HG02870 (cell line): ENCODE data around the gene RADIL.
"Not testable (repeated sequence)": the region's sequence is repeated elsewhere in the genome, so short reads cannot be mapped to it uniquely, and the experiment has no call there.

ENCODE experiments used
- ATAC-seq: cut with Tn5 transposase; IDR thresholded peaks from one replicate; pipeline ENCODE4 v1.9.1; 2021; ENCODE audit warnings: mild to moderate bottlenecking, moderate library complexity; ENCODE audit not compliant: unreplicated experiment

The RADIL gene

GRCh38 chr7:4794171-4794570, 89.3 kb downstream of the RADIL start:
- not testable (repeated sequence) for ATAC-seq

- ATAC-seq: not testable (repeated sequence)
Observed at GRCh38 chr7:4793385-4793993, 90.0 kb downstream of the RADIL start.

GRCh38 chr7:4792537-4793126, 90.9 kb downstream of the RADIL start:
- no peak for ATAC-seq

GRCh38 chr7:4791738-4792536, 91.6 kb downstream of the RADIL start:
- no peak for ATAC-seq

- no peak for ATAC-seq
Observed at GRCh38 chr7:4791101-4791737, 92.3 kb downstream of the RADIL start.

- ATAC-seq: no peak
Observed at GRCh38 chr7:4790516-4790991, 93.0 kb downstream of the RADIL start.

- ATAC-seq: no peak
Observed at GRCh38 chr7:4790078-4790465, 93.4 kb downstream of the RADIL start.

GRCh38 chr7:4789194-4790077, 94.1 kb downstream of the RADIL start:
- no peak for ATAC-seq

- no peak for ATAC-seq
Observed at GRCh38 chr7:4788627-4789189, 94.8 kb downstream of the RADIL start.

GRCh38 chr7:4787947-4788626, 95.4 kb downstream of the RADIL start:
- ATAC-seq: no peak

- no peak for ATAC-seq
Observed at GRCh38 chr7:4787541-4787940, 96.0 kb downstream of the RADIL start.

- no peak for ATAC-seq
Observed at GRCh38 chr7:4786015-4786414, 97.5 kb downstream of the RADIL start.

- no peak for ATAC-seq
Observed at GRCh38 chr7:4785371-4785770, 98.1 kb downstream of the RADIL start.

- ATAC-seq: no peak
Observed at GRCh38 chr7:4784799-4785198, 98.7 kb downstream of the RADIL start.

- no peak for ATAC-seq
Observed at GRCh38 chr7:4783762-4784351, 99.7 kb downstream of the RADIL start.

- ATAC-seq: no peak
Observed at GRCh38 chr7:4783292-4783652, 100.2 kb downstream of the RADIL start.

- ATAC-seq: no peak
Observed at GRCh38 chr7:4782333-4783291, 100.9 kb downstream of the RADIL start.

- no peak for ATAC-seq
Observed at GRCh38 chr7:4781366-4782069, 102.0 kb downstream of the RADIL start.
